Amniotic epithelial cell (primary cell): ENCODE results near the gene NOTCH2.

Experiments
- DNase-seq: peaks from one replicate; pipeline ENCODE4 v3.0.0-alpha.2; 2010; ENCODE audit warnings: low read depth

The NOTCH2 gene

DNA sequence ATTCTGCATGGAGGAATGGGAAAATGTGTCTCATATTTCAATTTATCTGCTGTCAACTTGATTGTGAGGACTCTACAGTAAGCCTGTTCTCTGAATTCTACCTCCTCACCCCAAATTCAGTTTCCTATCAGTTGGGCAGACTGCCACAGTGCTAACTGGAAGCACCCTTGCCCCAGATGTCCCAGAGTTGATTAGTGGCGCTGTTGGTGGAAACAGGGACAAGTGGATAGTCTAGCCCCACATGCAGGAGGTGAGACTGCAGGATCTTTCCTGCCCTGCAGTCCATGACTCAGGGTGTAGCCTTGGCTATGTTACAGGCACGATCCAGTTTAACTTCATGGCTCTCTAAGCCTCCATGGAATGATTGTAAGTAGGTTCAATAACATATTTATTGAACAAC, 195.3 kb downstream of the NOTCH2 start:
- no peak for DNase-seq

DNA sequence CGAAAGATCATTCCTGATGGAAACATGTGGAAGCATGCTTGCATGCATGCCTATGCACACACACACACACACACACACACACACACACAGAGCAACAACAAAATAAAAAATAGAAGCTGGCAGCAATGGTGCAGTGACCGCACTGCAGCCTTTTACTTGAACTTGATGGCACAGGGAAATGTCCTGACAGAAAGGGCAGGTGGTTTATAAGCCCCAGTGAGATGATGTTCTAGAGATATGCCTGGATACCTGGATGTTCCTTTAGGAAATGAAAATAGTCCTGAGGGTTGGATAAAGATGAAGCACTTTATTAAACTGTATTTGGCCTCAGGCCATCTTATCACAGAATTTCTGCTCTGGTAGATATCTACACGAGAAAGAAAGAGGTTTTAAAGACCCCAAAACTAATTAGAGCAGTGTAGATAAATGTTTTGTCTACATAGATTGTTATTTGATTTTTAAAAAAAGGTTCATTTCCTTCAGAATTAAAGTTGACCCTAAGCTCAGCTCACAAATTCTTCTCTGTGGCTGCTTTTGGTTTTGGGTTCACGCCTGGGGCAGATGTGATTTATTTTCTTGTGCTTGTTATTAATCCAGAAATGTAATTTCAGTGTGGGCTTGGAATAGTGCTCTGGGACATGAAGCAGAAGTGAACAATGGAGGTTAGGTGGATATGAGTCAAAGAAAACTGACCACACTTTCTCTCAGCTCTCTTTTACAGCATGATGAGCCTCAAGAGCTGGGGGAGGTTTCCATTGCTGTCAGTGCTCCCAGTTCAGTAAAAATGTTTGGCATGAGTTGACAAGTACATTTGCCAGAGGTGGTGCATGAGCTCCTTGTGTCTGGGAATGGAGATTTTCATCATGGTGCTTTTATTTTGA, 196.1 kb downstream of the NOTCH2 start:
- peak; percentile 99 for DNase-seq

DNA sequence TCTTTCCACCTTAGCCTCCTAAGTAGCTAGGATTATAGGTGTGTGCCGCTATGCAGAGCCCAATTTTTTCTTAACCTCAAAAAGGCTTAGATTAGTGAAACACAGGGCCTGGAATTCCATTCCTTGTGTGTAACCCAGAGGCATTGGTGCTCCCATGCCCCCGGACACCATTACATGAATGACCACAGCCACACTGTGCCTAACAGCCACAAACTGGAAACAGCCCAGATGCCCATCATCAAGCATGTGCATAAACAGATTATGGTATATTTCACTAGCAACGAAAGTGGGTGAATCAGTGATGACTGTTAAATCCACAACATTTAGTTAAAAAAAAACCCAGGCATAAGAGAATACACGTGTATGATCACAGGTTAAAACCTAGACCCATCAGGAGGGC, 197.6 kb downstream of the NOTCH2 start:
- DNase-seq: peak; percentile 78

DNA sequence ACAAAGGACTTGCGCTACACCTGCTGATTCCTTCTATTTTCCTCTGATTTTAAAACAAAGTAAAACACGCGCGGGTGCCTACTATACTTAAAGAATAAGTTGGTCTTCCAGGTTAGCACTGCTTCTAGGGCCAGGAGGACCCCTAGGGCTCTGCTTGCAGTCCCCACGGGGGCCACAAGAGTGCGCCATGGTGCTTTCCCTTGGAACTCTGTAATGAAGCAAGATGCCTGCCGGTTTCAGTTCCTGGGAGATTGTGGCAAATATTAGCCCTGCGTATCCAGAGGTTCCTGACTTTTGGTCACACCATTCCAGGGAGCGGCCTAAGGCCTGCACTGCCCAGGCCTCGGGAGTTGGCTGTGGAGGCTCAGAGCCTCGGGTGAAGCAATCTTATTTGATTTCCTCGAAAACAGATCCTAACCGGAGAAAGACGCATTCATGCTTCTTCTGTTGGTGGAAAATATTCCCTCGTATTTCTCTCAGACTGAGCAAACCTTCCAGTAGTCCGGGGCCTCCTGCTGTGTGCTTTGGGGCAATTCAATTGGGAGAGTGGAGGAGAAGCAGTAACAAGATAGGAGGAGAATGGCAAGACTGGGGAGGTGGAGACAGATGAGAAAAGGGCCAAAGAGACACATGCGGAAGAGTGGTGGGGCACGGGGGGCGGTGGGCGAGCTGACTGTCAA, 198.4 kb downstream of the NOTCH2 start:
- DNase-seq: peak; percentile 69

DNA sequence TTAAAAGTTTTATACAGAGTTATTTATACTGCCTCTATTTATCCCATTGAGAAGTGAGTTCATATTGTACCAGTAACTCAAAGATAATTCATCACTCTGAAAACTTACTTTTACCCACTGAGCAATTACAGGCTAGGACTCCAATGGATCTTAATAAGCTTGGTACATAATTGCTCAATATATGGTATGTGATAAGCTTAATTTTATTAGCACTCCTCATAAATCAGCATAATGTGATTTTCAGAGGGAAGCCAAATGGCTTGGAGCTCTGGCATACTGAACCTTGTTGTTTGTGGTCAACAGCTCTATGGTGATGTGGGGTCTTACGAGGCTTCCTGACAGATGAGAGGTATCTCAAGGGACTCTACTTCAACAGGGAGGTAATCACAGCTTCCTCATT, 199.5 kb downstream of the NOTCH2 start:
- DNase-seq: peak; percentile 21

DNA sequence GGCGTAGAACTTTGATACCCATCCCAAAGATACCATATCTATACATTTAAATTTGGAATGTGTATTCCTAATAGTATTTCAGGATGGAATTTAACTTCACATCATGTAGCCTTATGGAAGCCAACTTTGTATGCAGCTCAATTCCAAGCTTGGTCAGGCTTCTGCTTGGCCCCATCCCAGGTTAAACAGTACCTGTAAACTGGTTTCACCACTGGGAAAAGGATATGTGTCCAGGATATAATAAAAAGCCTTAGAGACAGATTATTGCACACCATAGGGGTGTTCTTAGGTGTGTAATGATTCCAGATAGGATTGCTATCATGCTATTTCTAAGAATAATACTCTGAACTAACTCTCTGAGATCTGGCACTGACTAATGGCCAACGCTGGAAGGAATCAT, 201.3 kb downstream of the NOTCH2 start:
- no peak for DNase-seq

DNA sequence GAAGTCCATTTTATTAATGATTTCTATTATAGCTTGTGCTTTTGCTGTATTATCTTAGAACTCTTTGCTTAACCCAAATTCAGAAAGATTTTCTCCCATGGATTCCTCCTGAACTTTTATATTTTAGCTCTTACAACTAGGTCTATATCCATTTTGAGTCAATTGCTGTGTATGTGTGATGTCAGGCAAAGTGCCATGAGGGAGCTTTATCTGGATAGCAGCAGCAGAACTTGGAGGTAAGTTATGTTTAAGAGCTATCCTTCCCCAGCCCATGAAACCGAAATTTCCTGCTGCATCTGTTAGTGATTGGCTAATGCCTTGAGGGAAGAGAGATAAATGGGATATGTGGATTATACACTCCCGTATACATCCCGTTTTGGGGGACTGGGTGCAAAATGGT, 203.0 kb downstream of the NOTCH2 start:
- no peak for DNase-seq

DNA sequence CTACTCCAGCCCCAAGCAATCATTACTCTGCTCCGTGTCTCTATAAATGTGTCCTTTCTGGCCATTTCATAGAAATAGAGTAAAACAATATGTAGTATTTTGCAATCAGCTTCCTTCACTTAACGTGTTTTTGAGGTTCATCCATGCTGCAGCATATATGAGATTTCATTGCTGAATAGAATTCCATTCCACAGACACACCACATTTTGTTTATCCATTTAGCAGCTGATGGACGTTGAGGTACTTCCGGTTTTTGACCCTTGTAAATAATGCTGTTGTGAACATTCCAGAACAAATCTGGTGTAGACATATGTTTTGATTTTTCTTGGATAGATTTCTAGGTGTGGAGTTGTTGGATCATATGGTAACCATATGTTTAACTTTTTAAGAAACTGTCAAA, 203.8 kb downstream of the NOTCH2 start:
- DNase-seq: peak; percentile 66

DNA sequence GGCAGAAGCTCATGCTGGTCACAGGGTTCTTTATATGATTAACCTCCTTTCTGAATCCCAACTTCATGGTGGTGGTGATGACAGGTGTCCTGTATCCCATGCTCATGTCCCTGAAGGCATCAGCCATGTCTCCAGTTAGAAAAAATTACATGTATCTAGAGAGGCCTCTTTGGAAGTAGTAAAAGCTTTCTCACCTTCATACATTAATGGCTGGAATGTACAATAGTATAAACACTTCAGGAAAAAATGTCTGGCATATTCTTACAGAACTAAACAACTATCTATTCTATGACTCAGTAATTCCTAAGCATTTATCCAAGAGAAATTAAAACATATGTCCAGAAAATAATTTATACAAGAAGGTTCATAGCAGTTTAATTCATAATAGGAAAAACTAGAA, 207.2 kb downstream of the NOTCH2 start:
- peak; percentile 42 for DNase-seq
